ENCODE results near the gene ZDHHC7.

DNA sequence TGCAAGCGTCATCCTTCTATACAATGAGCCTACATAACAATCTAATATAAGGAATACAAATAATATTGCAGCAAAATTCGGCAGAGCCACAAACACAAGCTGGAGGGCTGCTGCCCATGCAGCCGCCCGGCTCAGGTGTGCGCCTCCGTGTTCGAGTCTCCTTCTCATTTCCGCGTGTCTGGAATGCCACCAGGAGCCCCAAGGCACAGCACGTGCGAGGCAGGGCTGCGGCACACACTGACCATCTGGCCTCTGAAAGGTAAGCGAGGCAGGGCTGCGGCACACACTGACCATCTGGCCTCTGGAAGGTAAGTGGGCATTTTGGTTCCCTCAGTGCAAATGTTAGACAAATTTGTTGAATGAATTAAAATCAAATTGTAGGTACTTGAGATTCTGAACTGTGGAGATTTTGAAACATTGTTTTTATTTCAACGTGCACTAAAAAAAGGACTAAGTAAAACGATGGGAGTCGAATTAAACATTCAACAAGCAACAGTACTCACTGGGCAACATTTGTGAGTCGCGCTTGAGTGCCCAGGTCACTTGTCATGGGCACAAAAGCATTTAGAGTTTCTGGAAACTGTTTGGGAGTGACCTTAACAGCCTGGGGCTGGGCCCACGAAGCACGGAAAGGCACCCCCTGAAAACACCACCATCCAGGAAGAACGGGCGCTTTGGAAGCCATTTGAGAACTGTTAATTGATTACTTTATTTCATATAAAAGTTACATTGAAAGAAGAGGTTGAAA, 37.4 kb downstream of the ZDHHC7 start:
- no peak for TF ChIP-seq POLR2A (IDR thresholded peaks at IDR 0.05)
- no peak for TF ChIP-seq POLR2AphosphoS5 (IDR thresholded peaks at IDR 0.05)

Measured in suprapubic skin (tissue), 4 donors.